NCI-H1930 (cell line): ENCODE measurements around the gene PTPRM.

ENCODE experiments used
- DNase-seq, 2 experiments: peaks; one replicate each; lab custom pipeline; 2025; lab: John Stamatoyannopoulos, UW

The PTPRM gene

DNA sequence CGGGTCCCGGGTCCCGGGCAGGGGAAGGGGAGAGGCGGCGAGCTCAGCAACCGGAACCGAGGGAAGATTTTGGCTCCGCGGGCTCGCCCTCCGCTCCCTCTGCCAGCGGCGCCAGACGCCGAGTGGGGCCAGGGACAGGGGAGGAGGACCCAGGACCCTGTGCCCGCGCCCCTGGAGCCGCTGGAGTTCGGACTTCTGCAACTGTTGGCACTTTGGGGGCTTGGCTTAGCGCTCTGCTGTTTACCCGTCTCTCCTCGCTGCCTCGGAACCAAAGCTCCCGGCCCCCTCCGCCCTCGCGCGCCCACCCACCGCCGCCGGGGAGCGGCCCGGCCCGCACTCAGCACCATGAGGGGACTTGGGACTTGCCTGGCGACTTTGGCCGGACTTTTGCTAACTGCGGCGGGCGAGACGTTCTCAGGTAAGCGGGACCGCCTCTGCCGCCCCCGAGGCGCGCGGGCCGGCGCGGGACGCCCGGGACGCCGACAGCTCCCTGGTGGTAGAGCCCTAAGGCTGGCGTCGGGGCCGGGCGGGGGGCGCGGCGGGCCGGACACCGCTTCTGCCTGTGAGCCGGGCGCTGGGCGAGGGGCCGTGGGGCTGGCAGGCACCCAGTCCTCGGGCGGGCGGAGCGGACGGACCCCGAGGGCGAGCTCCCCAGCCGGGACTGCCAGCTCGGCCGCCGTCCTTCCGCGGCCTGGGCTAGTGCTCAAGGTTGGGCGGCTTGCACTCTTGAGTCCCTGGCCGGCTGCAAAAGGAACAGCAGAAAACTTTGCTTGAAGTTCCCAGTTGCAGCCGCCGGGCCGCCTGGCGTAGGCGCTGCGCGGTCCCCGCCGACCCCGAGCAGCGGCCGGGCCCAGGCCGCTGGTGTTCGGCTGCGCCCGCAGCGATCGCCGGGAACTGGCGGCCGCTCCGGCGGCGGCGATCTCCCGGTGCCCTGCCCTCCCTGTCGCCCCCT, 634 bp downstream of the PTPRM start:
- DNase-seq, result no peak

DNA sequence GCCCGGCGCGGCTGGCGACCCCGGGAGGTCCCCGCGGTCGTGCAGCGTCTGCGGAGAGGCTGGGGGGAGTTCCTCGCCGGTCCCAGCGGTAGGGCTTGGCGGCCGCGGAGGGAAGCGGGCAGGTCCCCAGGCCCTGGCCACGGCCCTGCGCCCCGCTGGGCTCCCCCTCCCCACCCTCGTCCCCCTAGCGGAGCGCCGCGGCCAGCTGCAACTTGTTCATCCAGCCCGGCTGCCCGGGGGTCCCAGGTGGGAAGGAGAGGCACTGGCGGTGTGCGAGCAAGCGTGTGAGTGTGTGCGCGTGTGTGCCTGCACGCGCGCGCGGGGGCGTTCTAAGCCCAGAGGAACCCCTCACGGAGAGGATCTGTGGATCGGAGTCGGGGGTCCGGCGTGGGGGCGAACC, 1.3 kb downstream of the PTPRM start:
- peak; percentile 9 to 22 for DNase-seq

DNA sequence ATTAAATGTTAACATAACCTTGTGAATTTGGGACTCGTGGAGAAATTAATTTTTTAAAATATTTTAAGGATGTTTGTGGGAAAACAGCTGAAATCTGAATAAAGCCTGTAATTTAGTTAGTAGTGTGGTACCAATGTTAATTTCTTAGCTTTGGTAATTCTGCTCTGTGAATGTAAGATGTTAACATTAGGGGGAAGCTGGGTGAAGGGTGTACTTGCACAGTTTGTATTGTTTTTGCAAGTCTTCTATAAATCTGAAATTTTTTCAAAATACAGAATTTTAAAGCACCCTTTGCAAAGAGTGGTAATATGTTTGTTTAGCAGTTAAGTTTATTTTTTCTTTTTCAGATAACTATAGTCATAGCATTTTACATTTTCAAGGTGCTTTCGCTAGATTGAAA, 4.5 kb downstream of the PTPRM start:
- no peak for DNase-seq

DNA sequence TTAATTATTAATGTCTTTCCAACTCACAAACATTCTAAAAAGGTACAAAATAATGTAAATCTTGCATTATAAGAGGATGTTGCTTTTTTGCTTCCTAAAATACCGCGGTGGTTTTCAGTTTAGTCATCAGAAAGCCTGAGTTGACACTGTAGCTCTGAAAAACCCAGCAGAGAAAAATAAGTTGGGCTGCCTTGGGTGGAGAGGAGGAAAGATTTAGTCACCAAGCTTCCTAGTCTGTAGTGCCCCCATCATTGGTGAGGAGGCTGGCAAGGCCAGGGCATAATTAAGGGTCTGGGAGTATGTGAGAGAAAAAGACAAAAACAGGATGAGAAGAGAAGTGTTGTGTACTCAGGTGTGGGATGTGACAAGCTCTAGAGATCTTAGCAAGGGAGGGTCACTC, 5.7 kb downstream of the PTPRM start:
- no peak for DNase-seq

DNA sequence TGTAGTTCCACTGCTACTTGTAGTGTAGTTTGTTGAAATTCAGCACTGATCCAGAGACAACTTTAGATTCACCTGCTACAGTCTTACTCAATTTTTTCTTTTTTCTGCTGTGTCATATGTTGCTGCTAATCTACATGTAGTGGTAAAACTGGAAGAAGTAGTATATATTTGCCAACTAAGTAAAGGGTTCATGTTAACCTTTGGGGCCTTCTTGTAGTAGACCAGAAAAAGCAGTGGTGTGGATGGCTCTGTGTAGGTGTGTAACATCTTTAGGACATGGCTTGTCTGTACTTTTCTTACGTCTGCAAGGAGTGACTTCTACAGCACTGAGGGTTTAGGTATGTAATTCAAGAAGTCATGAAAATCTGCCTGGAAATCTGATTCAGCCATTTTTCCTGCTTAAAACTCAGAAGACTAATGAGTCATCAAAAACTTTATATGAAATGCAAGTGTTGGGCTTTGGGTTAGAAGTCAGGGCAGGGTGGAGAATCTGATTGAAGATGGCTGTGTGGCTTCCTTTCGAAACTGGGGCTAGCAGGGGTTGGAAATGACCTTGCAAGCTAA, 8.4 kb downstream of the PTPRM start:
- no peak for DNase-seq

DNA sequence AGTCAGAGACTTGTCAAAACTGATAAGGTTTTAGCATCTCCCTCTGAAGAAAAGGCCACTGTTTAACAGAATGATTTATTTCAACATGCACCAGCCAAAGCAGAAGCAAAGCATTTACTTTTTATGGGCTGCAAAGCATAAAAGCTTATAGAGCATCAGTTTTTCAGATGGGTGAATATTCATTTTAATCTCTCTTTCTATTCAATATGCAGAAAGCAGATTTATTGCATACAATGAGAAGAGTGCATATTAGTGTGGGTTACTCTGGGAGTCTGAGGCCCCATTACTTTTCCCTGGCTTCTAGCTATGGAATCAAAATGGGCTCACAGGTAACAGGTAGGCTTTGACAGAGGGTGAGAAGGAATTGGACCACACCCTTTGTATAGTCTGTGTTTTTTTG, 9.0 kb downstream of the PTPRM start:
- no peak for DNase-seq

DNA sequence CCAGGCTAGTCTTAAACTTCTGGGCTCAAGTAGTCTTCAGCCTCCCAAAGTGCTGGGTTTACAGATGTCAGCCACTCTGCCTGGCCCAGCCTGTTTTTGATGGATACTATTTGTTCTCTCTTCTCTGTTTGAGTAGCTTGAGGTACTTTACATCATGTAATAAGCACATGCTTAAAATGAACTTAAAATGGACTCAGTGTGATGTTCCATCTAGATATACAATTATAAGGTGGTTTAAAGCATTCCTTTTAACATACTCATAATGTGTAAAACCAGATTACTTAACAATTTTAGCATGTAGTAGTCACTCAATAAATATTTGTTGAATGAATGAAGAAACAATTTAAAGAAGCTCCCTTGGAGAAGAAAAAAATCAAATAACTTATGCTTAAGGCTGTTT, 9.6 kb downstream of the PTPRM start:
- no peak for DNase-seq

DNA sequence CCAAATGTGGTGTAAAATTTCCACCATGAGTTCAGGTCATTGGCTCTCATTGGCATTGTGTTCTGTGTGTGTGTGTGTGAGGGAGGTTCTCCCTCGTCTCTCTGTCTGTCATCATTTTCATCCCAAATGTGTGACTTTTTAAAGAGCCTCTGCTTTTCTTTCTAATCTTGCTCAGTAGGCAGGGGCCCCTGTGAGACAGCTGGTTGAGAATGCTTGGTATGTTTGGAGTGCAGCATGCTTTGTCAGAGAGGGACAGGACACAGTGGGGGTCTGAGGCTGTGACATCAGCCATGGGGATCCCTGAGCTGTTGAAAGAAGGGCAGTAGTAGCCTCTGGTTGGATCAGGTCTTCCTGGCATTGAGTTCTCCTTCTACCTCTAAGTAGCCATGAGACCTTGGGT, 10.6 kb downstream of the PTPRM start:
- no peak for DNase-seq

DNA sequence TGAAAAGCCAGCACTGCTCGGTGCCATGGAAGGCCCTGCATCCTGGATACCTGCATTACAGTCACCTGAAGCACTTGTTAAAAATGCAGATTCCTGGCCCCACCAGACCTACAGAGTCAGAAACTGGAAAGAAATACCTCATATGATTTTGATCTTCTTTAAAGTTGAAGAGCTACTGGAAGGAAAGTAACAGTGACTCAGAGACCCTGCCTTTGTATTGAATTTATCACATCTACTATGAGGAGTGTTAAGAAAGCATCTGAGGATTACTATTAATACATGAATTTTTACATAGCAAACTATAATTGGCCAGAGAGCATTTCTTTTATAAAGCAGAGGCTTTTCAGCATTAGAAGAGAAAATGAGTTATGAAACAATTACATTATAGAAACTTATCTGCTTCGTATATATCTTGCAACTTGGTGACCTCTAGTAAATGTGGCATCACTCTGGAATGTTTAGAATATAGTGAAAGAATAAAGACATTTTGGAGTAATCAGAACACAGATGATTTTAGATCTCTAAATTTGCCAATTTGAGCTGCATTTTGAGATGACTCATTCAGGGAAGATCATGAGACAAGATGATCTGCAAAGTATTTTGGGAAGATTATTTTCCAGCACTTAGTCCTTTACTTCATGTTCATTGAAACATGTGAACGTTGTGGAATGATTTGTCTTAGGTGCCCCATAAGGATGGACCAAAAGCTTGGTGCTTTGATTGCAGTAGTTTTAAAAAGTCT, 12.2 kb downstream of the PTPRM start:
- no peak for DNase-seq

DNA sequence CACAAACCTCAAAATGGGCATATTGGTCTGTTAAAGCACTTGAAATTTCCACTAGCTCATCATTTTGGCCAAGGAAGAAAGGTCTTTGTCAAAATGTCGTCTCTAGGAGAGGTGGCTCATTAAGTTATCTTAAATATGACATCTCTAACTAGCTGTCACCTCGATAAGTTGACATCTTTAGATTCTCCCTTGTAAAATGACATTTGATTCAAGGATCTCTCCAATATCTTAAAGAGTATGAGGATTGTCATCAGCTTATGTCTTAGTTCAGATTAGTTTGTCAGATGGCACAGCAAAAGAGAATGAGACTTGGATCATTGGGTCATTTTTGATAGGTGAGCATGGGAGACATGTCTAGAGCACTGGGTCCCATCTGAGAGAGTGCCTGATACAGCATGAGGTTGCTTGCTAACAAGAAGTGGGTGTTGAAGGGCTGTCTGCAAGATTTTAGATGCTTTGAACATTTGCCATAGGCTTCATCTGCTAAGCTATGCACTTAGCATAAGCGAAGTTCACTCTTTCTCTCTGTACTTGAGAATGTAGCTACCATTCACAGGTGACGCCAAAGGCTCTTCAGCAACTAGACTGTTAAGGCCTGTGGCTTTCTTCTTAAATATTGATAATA, 12.9 kb downstream of the PTPRM start:
- DNase-seq, result no peak

DNA sequence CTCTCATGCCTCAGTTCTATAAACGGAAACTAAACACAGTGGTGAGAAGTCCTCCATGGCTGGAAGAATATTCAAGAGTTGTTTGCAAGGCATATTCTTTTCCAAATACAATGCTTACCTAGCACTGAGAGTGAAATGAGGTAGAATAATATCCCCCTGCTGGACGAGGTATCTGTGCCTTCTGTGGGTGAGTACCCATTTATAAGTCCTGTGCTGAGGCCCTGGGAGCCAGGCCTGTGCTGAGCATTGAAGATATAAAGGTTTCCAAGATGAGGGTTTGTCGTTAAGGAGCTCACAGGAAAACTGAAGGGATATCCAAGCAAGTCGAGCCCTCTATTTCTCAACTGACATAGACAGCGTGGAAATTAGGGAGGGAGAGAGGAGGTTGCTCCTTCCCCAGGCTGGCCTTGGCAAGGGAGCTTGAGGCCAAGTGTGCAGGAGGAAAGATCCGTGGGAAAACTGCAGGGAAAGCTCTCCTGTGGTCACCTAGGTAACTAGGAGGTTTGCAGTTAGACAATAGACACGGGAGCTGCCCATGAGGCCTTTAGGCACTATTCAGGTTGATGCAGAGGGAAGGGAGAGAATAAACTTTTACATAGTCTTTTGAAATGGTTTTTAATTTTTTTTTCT, 17.6 kb downstream of the PTPRM start:
- no peak for DNase-seq

DNA sequence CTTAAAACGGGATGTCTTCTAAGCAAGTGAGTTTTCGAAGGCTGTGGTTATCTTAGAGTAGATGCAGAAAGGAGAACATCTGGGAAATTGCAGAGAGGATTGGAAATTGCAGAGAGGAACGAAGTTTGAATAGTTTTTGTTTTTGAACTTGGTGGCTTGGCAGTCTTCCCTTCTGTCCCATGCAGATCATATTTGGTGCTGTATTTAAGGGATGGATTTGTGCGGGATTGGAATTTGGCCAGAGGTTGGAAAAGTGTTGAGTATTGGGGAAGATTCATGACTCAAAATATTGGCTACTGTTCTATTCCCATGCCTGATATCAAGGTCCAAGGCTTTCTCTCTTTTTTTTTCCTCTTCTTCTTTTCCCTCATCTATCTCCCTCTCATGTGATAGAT, 18.2 kb downstream of the PTPRM start:
- DNase-seq, result no peak

DNA sequence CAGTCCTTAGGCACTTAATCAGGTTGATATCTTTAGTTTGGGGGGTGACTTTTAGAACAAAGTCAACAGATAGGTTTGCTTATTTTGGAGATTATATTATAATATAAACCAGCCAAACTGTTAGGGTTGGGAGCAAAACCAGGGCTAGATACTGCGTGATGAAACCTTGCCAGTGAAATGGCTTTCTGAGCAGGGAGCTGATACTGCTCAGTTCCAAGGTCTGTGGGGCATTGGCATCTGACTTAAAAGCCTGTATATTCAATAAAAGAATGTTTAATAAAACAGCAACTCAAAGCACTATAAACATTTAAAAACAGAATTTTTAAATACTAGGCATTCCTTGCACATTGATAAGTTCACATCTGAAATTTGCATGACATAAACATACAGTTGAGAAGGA, 19.3 kb downstream of the PTPRM start:
- no peak for DNase-seq

DNA sequence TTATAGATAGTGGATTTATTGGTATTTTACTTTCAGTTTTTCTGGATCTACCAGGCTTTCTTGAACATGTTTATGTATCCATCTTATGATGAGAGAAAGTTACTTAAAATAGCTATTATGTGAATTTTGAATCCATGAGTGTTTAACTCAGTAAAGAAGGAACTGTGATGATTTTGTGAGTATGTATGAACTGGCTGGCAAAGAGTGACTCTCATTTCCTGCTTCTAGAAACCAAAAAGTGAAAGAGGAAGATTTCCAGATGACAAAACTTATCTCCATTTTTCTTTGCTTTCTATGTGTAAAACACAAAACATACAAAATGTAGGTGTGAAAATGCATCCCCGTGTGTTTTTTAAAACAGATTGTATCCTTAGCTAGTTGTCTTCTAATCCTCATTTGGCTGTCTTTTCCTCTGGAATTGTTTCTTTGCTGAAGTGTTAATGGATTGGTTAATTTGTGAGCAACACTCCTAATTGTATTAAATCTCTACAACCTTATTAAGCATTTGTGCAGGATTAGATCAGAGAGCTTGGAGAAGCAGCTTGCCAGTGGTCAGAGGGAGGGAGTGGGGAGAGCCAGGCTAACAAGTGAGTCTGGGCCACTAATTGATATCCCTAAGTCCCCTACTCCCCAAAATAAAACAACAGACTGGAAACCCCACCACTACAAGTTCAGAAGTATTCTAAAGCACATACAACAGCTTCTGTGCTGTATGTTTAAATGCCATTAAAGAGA, 23.9 kb downstream of the PTPRM start:
- DNase-seq, result no peak

DNA sequence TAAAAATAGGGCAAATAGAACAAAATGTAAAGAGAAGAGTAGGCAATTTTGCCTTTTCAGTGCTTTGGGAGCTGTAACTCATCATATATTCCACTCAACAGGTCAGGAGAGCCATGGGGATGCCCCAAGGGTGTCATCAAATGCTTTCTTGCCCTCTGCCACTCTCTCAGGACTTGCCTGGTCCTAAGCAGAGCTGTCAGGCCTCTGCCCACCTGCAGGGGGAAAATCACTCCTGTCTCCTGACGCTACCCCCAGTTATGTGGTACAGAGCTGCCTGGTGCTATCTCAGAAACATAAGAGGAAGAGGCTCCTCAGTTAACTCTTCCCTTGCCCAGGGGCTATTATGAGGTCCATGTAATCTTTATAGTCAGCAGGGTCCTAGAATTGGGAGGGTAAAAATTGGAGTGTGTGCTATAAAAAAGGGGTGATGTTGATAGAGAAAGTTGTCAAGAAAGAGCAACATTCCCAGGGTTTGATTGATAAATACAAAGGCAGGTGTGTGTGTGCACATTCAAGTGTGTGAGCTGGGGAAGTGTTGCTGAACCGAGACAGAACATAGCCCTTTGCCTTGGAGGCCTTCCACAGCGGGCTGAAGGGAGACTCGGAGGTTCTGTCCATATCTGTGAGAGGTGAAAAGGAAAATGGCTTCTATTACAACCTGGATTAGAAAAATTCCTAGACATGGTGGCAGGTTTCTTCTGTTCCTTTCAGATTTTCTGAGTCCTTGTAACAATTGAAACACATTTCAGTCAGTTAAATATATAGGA, 25.4 kb downstream of the PTPRM start:
- no peak for DNase-seq

DNA sequence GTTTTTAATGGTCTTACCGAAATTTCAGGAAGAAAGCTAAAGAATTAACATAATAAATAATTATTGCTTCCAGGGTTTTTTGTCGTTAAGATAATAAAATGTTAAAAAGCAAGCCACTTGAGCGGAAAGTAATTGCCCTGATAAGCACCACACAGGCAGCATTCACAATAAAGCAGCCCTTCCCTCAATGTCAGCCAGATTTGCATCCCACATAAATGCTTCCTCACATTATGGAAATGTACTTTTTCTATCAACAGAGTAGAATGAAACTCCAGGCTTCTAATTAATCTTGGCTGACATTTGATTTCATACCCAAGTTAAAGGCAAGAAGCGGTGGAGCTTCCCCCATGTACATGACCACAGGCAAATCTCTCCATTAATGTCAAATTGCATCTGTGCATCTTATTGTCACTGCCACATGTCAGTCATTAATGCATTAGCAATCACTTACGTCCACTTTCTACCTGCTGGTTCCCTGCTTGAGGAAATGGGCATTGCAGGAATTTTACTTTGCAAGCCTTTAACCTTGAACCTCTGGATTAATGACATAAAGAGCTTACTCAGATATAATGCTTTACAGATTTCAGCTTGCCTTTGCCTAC, 26.2 kb downstream of the PTPRM start:
- DNase-seq, result no peak

DNA sequence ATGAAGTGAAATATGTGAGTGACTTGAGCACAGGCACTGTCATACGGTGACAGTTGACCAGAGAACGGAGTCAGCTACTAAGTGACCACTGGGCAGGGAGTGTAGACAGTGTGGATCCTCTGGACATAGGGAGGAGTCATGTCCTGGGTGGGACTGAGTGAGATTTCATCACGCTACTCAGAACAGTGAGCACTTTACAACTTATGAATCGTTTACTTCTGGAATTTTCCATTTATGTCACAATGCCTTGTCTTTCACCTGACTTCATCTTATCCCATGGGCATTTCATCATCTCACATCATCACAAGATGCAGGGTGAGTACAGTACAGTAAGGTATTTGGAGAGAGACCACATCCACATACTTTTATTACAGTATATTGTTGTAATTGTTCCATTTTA, 29.0 kb downstream of the PTPRM start:
- DNase-seq, result no peak

DNA sequence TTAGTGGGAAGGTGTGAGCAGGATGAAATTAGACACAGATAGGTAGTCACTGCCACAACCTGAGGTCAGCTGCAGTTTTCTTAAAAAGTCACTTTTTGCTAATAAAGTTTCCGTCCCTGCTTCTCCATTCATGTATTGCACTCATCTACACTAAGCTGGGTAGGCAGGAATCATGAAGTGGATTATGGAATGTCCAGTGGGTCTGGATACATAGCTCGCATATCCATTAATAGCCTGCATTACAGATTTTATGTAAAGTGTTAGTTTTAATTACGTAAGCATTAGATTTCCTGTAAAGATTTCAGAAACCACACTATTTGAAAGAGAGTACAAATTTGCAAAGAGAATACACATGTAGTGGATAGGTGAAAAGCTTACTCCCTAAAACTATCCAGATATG, 30.4 kb downstream of the PTPRM start:
- DNase-seq, result no peak

DNA sequence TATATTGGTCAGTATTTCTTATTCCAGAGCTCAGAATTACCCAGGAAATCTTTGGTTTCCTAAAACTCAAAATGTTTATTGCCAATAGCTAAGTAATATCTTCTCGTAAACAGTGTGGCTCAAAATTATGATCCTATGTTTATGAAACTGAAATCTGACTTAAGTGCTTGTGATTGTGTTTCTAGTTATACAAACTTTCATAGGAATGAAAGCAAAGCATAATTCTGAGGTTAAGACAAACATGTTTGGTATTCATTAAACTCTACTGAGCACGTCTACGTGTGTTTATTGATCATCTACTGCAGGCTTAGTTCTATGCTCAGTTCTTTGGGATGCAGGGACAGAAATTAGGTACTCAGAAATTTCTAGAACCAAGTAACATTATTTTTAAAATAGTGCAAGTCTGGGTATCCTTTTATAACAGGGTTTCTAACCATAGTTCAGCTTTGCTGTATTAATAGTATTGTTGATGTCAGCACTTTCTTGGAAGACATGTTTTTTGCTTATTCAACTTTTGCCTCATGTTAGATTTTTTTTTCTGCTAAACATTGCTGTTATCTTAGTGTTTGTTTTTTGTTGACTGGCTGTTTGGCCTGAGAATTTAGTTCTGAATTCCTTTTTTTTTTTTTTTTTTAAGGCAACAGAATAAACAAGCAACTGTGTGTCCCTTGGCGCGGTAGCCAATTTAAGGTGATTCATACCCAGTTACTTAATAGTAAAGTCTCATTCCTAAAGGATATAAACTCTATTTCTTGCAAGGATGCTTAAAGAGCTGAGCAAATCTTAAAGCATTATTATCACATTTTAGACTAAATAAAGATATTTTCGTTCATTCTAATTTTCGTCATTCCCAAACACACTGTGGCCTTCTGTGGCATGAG, 31.3 kb downstream of the PTPRM start:
- no peak for DNase-seq
